Amniotic epithelial cell (primary cell): ENCODE results near the gene PTPN22.
A peak's percentile ranks its signal among the peaks of the same experiment; 100 is the strongest.

Source experiments
- DNase-seq: peaks from one replicate; pipeline ENCODE4 v3.0.0-alpha.2; 2010; ENCODE audit warnings: low read depth

Gene PTPN22

GRCh38 chr1:113802367-113803007 is 69.0 kb downstream of the PTPN22 start:
- no peak for DNase-seq

- DNase-seq, result no peak
Observed at GRCh38 chr1:113800487-113800886, 71.0 kb downstream of the PTPN22 start.

- no peak for DNase-seq
Observed at GRCh38 chr1:113797472-113797871, 74.0 kb downstream of the PTPN22 start.

DNA sequence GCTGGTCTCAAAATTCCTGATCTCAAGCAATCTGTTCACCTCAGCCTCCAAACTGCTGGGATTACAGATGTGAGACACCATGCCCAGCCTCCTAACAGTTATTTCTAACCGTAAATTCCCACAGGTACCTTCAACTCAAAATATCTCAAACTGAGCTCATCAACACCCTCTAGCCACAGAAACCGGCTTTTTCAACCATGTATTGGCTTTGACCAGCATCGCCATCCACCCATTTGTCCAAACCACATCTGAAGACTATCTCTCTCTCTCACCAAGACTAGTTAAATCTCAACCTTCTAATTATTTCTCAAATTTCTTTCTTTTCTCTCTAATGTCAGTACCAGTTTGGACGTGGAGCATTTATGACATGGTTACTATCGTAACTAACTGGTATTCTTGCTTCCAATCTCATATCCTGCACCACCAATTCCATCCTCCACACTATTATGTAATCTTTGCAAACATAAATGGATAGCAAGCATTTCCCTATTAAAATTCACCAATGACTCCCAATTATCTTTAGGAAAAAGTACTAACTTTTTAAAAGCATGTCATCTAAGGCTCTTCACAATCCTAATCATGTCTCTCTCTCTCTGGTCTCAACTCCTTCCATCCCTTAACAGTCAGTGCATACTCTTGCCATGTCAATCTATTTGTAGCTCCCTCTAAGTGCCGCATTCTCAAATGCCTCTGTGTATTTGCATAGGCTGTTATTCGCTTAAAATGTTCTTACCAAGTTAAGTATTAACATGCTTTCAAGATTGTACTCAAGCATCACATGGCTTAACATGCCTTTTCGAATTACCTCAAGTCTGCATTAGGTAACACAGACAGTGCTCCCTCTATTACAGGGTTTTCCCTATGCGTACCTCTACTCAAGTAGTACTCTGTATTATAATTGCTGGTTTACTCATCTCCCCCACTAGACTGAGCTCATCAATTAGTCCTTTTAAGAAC is 77.4 kb downstream of the PTPN22 start:
- no peak for DNase-seq

GRCh38 chr1:113792986-113793385 is 78.5 kb downstream of the PTPN22 start:
- DNase-seq, result no peak

- DNase-seq, result no peak
Observed at GRCh38 chr1:113792471-113792870, 79.0 kb downstream of the PTPN22 start.

DNA sequence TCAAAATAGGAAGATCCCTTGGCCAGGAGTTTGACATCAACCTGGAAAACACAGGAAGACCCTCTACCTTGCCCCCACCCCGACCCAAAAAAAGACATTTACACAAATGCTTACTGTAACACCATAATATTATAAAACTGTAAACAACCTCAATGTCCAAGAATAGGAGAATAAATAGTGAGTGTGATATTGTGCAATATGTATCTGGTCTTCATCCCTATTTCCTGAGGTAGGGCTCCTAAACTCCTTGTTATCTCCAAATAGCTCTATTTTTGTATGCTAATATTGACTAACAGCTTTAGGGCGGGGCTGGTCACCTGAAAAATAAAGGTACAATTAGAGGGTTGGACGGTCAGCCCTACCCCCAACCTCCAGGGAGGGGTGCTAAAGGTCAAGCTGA is 82.7 kb downstream of the PTPN22 start:
- no peak for DNase-seq

GRCh38 chr1:113787663-113788062 is 83.8 kb downstream of the PTPN22 start:
- no peak for DNase-seq

DNA sequence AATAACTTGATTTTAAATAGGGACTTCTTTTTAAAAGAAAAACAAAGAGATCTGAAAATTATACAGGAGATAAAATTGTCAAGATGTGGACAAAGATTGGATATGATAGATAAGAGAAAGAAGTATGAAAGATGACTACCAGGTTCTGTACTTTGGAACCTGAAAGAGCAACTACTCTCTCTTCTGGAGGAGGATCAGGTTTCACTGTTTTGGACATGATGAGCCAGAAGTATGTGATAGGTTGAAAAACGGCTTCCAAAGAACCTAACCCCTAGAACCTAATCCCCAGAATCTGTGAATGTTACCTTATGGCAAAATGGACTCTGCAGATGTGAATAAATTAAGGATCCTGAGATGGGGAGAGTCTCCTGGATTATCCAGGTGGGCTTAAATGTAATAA is 85.4 kb downstream of the PTPN22 start:
- peak; percentile 24 for DNase-seq

GRCh38 chr1:113784104-113784779 is 87.3 kb downstream of the PTPN22 start:
- no peak for DNase-seq

- peak; percentile 27 for DNase-seq
Observed at GRCh38 chr1:113783254-113784103, 88.0 kb downstream of the PTPN22 start.

DNA sequence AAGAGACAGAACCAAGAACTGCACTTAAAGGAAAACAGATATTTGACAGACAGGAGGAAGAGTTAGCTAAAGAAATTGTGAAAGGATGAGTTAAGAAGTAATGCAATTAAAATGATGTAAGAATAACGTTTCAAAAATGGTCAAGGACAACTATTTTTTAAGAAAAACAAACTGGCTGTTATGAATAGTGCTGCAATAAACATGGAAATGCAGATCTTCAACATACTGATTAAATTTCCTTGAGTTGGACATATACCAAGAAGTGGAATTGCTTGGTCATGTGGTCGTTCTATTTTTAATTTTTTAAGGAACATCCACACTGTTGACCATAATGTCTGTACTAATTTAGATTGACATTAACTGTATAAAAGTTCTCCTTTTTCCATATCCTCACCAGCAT is 89.1 kb downstream of the PTPN22 start:
- peak; percentile 44 for DNase-seq

DNA sequence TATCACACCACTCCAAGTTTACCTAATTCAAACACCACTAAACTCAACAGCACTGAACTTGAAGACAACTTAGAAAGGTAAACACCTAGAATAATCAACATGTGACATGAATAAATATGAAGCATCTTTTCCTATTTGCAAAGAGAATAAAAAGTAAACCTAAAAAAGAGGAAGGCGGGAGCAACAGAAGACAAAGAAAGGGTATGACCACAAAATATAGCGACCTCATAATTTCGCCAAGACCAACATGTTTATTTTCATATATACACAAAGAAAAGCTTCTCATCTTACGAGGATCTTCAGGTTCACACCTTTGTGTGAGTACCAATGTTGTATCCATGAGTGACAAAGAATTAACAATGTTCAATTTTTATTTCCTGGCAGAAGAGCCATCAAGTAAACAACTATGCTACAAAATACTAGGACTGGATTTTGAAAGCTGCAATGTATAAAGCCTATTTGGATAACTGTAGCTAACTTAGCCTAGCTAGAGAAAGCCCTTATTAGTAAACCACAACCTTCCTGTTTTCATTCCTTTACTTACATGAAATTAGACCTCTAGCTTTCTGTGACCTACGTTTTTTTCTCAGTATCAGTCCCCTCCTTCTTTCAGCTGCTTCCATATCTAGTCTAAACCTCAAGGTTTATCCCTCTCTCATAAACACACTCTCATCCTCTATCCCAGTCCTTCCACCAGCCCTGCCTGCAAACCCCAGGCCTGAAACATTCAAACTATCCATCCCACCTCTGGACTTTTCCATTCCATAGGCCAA is 91.0 kb downstream of the PTPN22 start:
- peak; percentile 42 for DNase-seq

DNA sequence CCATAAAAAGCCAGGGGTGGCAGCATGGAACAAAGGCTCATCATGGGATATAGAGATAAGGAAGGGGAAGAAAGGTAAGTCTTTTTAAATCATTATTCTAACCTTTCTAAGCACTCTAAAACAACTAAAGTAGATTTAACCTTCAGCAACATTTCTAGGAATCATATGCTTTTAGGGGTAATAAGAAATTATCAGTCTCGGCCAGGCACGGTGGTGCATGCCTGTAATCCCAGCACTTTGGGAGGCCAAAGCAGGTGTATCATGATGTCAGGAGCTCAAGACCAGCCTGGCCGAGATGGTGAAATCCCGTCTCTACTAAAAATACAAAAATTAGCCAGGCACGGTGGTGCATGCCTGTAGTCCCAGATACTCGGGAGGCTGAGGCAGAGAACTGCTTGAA is 92.0 kb downstream of the PTPN22 start:
- DNase-seq, result no peak

- no peak for DNase-seq
Observed at GRCh38 chr1:113777561-113777960, 94.0 kb downstream of the PTPN22 start.

- no peak for DNase-seq
Observed at GRCh38 chr1:113770031-113770430, 101.5 kb downstream of the PTPN22 start.

DNA sequence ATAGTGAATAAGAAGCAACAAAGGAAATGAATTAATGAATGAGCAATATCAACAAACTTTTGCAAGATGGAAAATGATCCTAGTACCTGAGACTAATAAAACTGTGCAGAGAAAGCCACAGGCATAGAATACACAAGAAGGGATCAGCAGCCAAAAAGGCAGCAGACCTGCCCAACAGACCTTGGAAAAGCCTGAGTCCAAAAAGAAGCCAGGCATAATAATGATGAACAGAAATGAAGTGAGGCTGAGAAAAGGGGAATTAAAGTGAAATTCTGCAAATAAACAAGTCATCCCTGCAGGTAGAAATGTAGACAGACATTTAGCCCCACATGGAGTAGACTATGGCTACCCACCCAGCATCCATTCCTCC is 101.9 kb downstream of the PTPN22 start:
- DNase-seq, result no peak

GRCh38 chr1:113768916-113769600 is 102.5 kb downstream of the PTPN22 start:
- DNase-seq, result no peak

DNA sequence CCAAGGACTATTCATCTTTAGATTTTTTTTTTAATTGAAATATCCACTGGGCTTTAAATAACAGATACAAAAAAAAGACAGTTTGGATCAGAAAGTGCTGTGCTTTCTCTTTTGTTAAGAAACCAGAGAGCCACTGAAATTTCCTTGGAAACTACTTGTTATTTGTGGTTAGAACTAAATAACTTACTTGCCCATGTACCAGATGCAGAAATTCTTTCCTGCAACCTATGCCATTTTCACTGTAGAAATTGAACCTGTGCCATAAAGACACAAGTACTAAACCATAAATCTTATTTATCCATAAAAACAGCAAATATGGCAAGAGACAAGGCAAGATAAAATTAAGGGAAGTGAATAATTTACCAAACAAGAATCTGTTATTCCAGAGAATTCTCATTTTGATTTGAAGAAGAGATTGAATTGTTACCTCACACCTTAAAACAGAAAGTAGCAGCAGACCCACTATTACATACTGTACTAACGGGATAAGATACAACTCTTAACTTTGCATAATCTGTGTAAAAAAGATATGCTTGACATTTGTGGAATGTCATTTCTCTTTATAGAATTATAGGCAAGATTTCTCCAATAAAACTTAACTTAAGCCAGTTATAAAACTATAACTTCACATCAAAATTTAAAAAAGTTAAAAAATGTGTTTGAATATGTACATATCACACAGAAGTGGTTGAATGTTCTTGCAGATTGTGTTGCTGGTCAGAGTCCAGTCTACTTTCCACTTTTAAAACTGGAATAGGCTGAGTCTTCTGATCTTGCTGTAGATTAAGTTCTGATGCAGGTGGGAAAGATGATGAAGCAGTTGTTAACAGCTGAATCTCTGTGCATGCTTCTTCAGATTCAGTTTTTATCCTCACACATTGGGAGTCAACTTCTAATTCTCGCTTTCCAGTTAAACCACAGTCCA is 105.9 kb downstream of the PTPN22 start:
- DNase-seq, result peak; percentile 73
